GM23338 (cell line): Measurements from ENCODE around the gene STIM1. TPM values are rescaled to one million over a fixed set of nuclear protein-coding genes. Genes with fewer than 3 reads are reported as not detected.

Source experiments
- ATAC-seq: fragments of 200-7000 bp; cut with Tn5 transposase; 3 replicates; pipeline ENCODE4 v1.9.1; 2020
- DNase-seq: peaks from one replicate; pipeline ENCODE4 v3.0.0-alpha.2; 2015; ENCODE audit warnings: low spot score
- H2AFZ ChIP-seq: fragments of 200-600 bp; sonication (generic); 2 replicates; pipeline ENCODE4 v1.8.0; 2016; ENCODE audit warnings: antibody characterized with exemption, mild to moderate bottlenecking, moderate library complexity
- H3F3A ChIP-seq: fragments of 200-600 bp; sonication (generic); replicated peaks from 2 replicates; pipeline ENCODE4 v1.8.0; 2017; ENCODE audit warnings: antibody characterized with exemption, mixed run types, low read depth
- H3K27ac ChIP-seq: fragments of 200-600 bp; sonication (generic); 2 replicates; pipeline ENCODE4 v1.6.1; 2016; ENCODE audit warnings: low read depth
- H3K27me3 ChIP-seq: fragments of 200-600 bp; sonication (generic); 2 replicates; pipeline ENCODE4 v1.8.0; 2016; ENCODE audit warnings: mild to moderate bottlenecking, mixed run types, moderate library complexity; ENCODE audit not compliant: insufficient read depth
- H3K36me3 ChIP-seq: fragments of 200-600 bp; sonication (generic); 2 replicates; pipeline ENCODE4 v1.8.0; 2016; ENCODE audit warnings: mild to moderate bottlenecking; ENCODE audit not compliant: insufficient read depth
- H3K4me1 ChIP-seq: fragments of 200-600 bp; sonication (generic); 2 replicates; pipeline ENCODE4 v1.8.0; 2016; ENCODE audit warnings: mild to moderate bottlenecking, moderate library complexity; ENCODE audit not compliant: insufficient read depth
- H3K4me2 ChIP-seq: fragments of 200-600 bp; sonication (generic); 2 replicates; pipeline ENCODE4 v1.7.1; 2017; ENCODE audit warnings: mixed run types
- H3K4me3 ChIP-seq: fragments of 200-600 bp; sonication (generic); 2 replicates; pipeline ENCODE4 v1.6.1; 2016; ENCODE audit warnings: mixed run types
- H3K79me2 ChIP-seq: fragments of 200-600 bp; sonication (generic); replicated peaks from 2 replicates; pipeline ENCODE4 v1.8.0; 2017; ENCODE audit warnings: mild to moderate bottlenecking; ENCODE audit not compliant: insufficient read depth
- H3K9me2 ChIP-seq: fragments of 200-600 bp; sonication (generic); 2 replicates; pipeline ENCODE4 v1.8.0; 2017; ENCODE audit not compliant: insufficient read depth
- H4K20me1 ChIP-seq: fragments of 200-600 bp; sonication (generic); replicated peaks from 2 replicates; pipeline ENCODE4 v1.8.0; 2017; ENCODE audit warnings: mild to moderate bottlenecking; ENCODE audit not compliant: insufficient read depth
- H3K27ac Mint-ChIP-seq: 2 replicates; pipeline ENCODE4 v1.8.0; 2020; ENCODE audit warnings: inconsistent platforms, mild to moderate bottlenecking, moderate library complexity, mixed read lengths
- H3K27me3 Mint-ChIP-seq: 3 replicates; pipeline ENCODE4 v1.8.0; 2022; ENCODE audit warnings: low read depth, mild to moderate bottlenecking, moderate library complexity, mixed read lengths, inconsistent platforms; ENCODE audit not compliant: insufficient read depth, poor library complexity
- H3K36me3 Mint-ChIP-seq: 3 replicates; pipeline ENCODE4 v1.8.0; 2021; ENCODE audit warnings: low read depth, mild to moderate bottlenecking, inconsistent platforms, moderate library complexity, mixed read lengths
- H3K4me1 Mint-ChIP-seq: 3 replicates; pipeline ENCODE4 v1.8.0; 2020; ENCODE audit warnings: mild to moderate bottlenecking, inconsistent platforms, mixed read lengths
- H3K4me3 Mint-ChIP-seq: 3 replicates; pipeline ENCODE4 v1.8.0; 2021; ENCODE audit warnings: moderate library complexity, mild to moderate bottlenecking, inconsistent platforms, mixed read lengths
- H3K9me3 Mint-ChIP-seq: 3 replicates; pipeline ENCODE4 v1.8.0; 2020; ENCODE audit warnings: moderate library complexity, mild to moderate bottlenecking, inconsistent platforms, mixed read lengths
- CREB1 ChIP-seq: fragments of 250-450 bp; sonication (Bioruptor Pico); IDR thresholded peaks from 2 replicates; pipeline ENCODE4 v1.5.0; 2020; ENCODE audit warnings: low read depth, mild to moderate bottlenecking, moderate library complexity
- ETS1 ChIP-seq: IDR thresholded peaks from 2 replicates; pipeline ENCODE4 v1.6.1; 2016; ENCODE audit warnings: antibody characterized with exemption
- EZH2 ChIP-seq: fragments of 200-600 bp; sonication (generic); IDR thresholded peaks from one replicate; pipeline ENCODE4 v1.8.0; 2017; ENCODE audit warnings: antibody characterized with exemption, mild to moderate bottlenecking, low read depth; ENCODE audit not compliant: unreplicated experiment
- EZH2phosphoT487 ChIP-seq: fragments of 200-600 bp; sonication (generic); IDR thresholded peaks from one replicate; pipeline ENCODE4 v1.8.1; 2018; ENCODE audit warnings: antibody characterized with exemption; ENCODE audit not compliant: unreplicated experiment
- JUNB ChIP-seq: IDR thresholded peaks from one replicate; pipeline ENCODE4 v1.6.1; 2016; ENCODE audit warnings: antibody characterized with exemption; ENCODE audit not compliant: unreplicated experiment
- POLR2AphosphoS5 ChIP-seq: IDR thresholded peaks from 2 replicates; pipeline ENCODE4 v1.6.1; 2016; ENCODE audit warnings: antibody characterized with exemption, low read depth
- REST ChIP-seq: IDR thresholded peaks from one replicate; pipeline ENCODE4 v1.6.1; 2018; ENCODE audit warnings: antibody characterized with exemption; ENCODE audit not compliant: unreplicated experiment
- STAT1 ChIP-seq: IDR thresholded peaks from one replicate; pipeline ENCODE4 v1.6.1; 2016; ENCODE audit warnings: antibody characterized with exemption; ENCODE audit not compliant: unreplicated experiment
- ZNF331 ChIP-seq: fragments of 250-450 bp; sonication (Bioruptor Pico); IDR thresholded peaks from 2 replicates; pipeline ENCODE4 v1.5.0; 2020; ENCODE audit warnings: low read depth, mild to moderate bottlenecking, moderate library complexity
- polyA plus RNA-seq: library from polyadenylated mRNA; unstranded; fragments of >200 nt; fragmentation: Nextera tagmentation; extraction: Ambion mirVana; gene quantifications from 2 replicates; pipeline ENCODE4 v1.2.1, GENCODE V29; 2016
- total RNA-seq: library from RNA; depleted of rRNA; stranded (reverse); fragments of >200 nt; shearing (Covaris generic); gene quantifications from 2 replicates; pipeline ENCODE4 v1.2.3, GENCODE V29; 2014

STIM1 gene
- total and polyA plus RNA-seq, 2 experiments from 2014 or later: 3.5 to 14.0 TPM

- TF ChIP-seq REST: no peak
- TF ChIP-seq JUNB: no peak
- no peak for TF ChIP-seq STAT1
- TF ChIP-seq ETS1: no peak
- no peak for TF ChIP-seq EZH2phosphoT487
- no peak for TF ChIP-seq EZH2
- no peak for TF ChIP-seq CREB1
Observed at GRCh38 chr11:3936517-3936916, 81.1 kb downstream of the STIM1 start (continued).

GRCh38 chr11:3939211-3939610, 83.7 kb downstream of the STIM1 start:
- no peaks in the 10 kb centered on the region for H3K4me1 Mint-ChIP-seq
- no peaks in the 10 kb centered on the region for H3K36me3 ChIP-seq
- no peaks in the 10 kb centered on the region for H3K9me3 Mint-ChIP-seq
- no peaks in the 10 kb centered on the region; the same call in 1 of the 2 replicates for H3K9me2 ChIP-seq
- no peak overlapping the region for H3K27ac Mint-ChIP-seq
- H3K36me3 Mint-ChIP-seq: no peaks in the 10 kb centered on the region
- no peaks in the 10 kb centered on the region for H3K79me2 ChIP-seq
- peaks cover 2% of the 10 kb centered on the region for H3K27me3 Mint-ChIP-seq
- no peaks in the 10 kb centered on the region for H3K27me3 ChIP-seq
- no peaks in the 10 kb centered on the region; the same call in 1 of the 2 replicates for H4K20me1 ChIP-seq
- H3K4me3 Mint-ChIP-seq: no peak overlapping the region
- no peaks in the 10 kb centered on the region for H3K4me1 ChIP-seq
- no peak overlapping the region for H2AFZ ChIP-seq
- H3F3A ChIP-seq: no peaks in the 10 kb centered on the region
- no peak for ATAC-seq
- DNase-seq: no peak
- H3K4me3 ChIP-seq: no peak overlapping the region
- H3K4me2 ChIP-seq: no peak overlapping the region
- TF ChIP-seq POLR2AphosphoS5 (no peak), STAT1 (no peak), REST (no peak), ZNF331 (CRISPR knock-in tag) (no peak), EZH2phosphoT487 (no peak)
- H3K27ac ChIP-seq: no peak overlapping the region
